ENCODE measurements around the gene SMG6. TPM values are rescaled to one million over a fixed set of nuclear protein-coding genes. Genes with fewer than 3 reads are reported as not detected.

The SMG6 gene
- total and polyA plus RNA-seq, 3 experiments from 2014 or later: 11.2 to 54.1 (median 53.3) TPM

- Mint-ChIP-seq H3K4me3 (peak overlapping the region in 6 of 7 donors; percentile 67 to 89 (median 78)), H3K9me3 (no peaks in the 10 kb centered on the region), H3K4me1 (peaks cover 11 to 27% (median 15%) of the 10 kb centered on the region in 3 donors), H3K36me3 (peaks cover 0 to 63% (median 9%) of the 10 kb centered on the region in 3 donors), H3K27ac (peak overlapping the region in 7 of 8 donors; percentile 71 to 98 (median 85)), H3K27me3 (peaks cover 0 to 4% of the 10 kb centered on the region in 2 donors)
- peaks cover 24% of the 10 kb centered on the region for H3K36me3 ChIP-seq (ENCODE audit: insufficient read depth, low read length)
- no peak overlapping the region for H3K27ac ChIP-seq (ENCODE audit: low read depth, low read length)
- no peak for DNase-seq
- no peaks in the 10 kb centered on the region for H3K27me3 ChIP-seq (ENCODE audit: insufficient read depth, low read length, poor library complexity, severe bottlenecking)
- POLR2A ChIA-PET: interaction anchor here (1.1 kb wide), 1 partner anchor 10 kb away, joined by 3 read pairs; the partner anchor contains the start of gene DPH1
- no peaks in the 10 kb centered on the region for H3K9me3 ChIP-seq (ENCODE audit: low read length)
- CTCF ChIA-PET: interaction anchor here (1.3 to 1.8 kb wide), 3 partner anchors 9 to 14 kb away, joined by 4 to 7 read pairs (median 7); partner anchors contain the start of gene HIC1
- H3K4me1 ChIP-seq (ENCODE audit: insufficient read depth, low read length): peaks cover 20% of the 10 kb centered on the region
- H3K4me3 ChIP-seq (ENCODE audit: low read length): no peak overlapping the region
Measured at GRCh38 chr17:2040219-2040827, 263.3 kb downstream of the SMG6 start.

DNA sequence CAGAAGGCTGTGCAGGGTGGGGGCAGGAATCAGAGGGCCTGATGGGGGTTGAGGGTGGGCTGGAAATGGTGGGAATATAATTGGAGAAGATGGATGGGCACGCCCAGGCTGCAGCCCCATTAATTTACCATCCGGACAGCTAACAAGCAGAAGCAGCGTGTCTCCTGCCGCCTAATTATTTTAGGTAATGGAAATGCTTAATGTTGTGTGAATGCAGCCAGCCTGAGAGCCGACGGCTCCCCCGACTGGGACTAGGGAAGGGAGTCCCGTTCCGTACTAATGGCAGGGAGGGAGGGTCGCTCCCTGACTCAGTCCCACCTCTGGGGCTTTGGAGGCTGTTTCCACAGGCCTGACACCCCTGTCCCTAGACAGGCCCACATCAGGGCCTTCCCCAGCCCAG is 266.4 kb downstream of the SMG6 start:
- Histone ChIP-seq H3K4me1 (ENCODE audit: insufficient read depth, low read length) (peaks cover 9% of the 10 kb centered on the region), H3K9me3 (ENCODE audit: low read length) (no peaks in the 10 kb centered on the region), H3K27me3 (ENCODE audit: insufficient read depth, low read length, poor library complexity, severe bottlenecking) (no peaks in the 10 kb centered on the region), H3K4me3 (ENCODE audit: low read length) (no peak overlapping the region), H3K36me3 (ENCODE audit: insufficient read depth, low read length) (peaks cover 15% of the 10 kb centered on the region), H3K27ac (ENCODE audit: low read depth, low read length) (no peak overlapping the region)
- H3K27ac Mint-ChIP-seq: no peak overlapping the region
- peaks cover 0 to 4% of the 10 kb centered on the region in 2 donors for H3K27me3 Mint-ChIP-seq
- no peak for DNase-seq
- ChIA-PET CTCF (interaction anchor here (0.7 to 1.3 kb wide), 2 partner anchors 18 kb away, joined by 3 read pairs; partner anchors contain the start of gene HIC1), POLR2A (no interaction called here)
- H3K4me3 Mint-ChIP-seq: no peak overlapping the region
- H3K36me3 Mint-ChIP-seq: peaks cover 0 to 59% (median 6%) of the 10 kb centered on the region in 3 donors
- H3K4me1 Mint-ChIP-seq: peaks cover 12 to 24% (median 12%) of the 10 kb centered on the region in 3 donors
- no peaks in the 10 kb centered on the region for H3K9me3 Mint-ChIP-seq

GRCh38 chr17:2035541-2036488 is 267.8 kb downstream of the SMG6 start:
- Histone ChIP-seq H3K36me3 (ENCODE audit: insufficient read depth, low read length) (peaks cover 15% of the 10 kb centered on the region), H3K27ac (ENCODE audit: low read depth, low read length) (no peak overlapping the region), H3K9me3 (ENCODE audit: low read length) (no peaks in the 10 kb centered on the region), H3K4me3 (ENCODE audit: low read length) (no peak overlapping the region), H3K27me3 (ENCODE audit: insufficient read depth, low read length, poor library complexity, severe bottlenecking) (no peaks in the 10 kb centered on the region), H3K4me1 (ENCODE audit: insufficient read depth, low read length) (peaks cover 17% of the 10 kb centered on the region)
- no peak overlapping the region for H3K27ac Mint-ChIP-seq
- peaks cover 0 to 4% of the 10 kb centered on the region in 2 donors for H3K27me3 Mint-ChIP-seq
- CTCF ChIA-PET: interaction anchor here (0.6 kb wide), 1 partner anchor 466 kb away, joined by 3 read pairs; no protein-coding TSS in a partner anchor
- H3K4me3 Mint-ChIP-seq: peak overlapping the region in 1 of 7 donors; percentile 54
- H3K4me1 Mint-ChIP-seq: peaks cover 17 to 25% (median 19%) of the 10 kb centered on the region in 3 donors
- peaks cover 0 to 59% (median 6%) of the 10 kb centered on the region in 3 donors for H3K36me3 Mint-ChIP-seq
- DNase-seq: no peak
- no peaks in the 10 kb centered on the region for H3K9me3 Mint-ChIP-seq
- POLR2A ChIA-PET: no interaction called here

DNA sequence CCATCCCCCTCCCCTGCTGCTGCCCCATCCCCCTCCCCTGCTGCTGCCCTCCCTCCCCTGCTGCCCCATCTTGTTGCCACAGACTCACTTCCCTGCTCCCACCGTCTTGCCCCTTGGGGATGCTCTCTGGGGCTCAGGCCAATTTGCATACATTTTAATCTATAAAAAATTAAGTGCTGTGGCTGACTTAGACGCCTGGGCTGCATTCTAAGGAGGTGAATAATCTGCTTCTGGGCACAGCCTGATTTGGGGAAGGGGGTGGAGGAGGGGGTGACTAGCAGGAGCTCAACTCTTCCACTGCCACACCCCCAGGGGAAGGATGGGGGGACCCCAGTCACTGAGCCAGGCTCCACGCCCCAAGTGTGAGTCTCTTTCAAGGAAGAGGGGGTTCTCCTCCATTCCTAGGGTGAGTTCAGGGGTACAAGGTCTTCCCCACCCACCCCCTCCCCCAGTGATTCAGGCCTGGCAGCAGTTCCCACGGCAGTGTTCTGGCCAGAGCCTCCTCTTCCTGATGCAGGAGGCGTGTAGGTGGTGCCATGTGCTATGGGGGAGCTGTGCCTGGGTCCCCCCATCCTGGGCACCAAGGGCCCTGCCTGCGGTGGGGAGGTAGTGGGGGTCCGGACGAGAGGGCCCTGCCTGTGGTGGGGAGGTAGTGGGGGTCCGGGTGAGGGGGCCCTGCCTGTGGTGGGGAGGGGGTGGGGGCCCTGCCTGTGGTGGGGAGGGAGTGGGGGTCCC is 268.6 kb downstream of the SMG6 start:
- H3K4me1 Mint-ChIP-seq: peaks cover 20 to 29% (median 27%) of the 10 kb centered on the region in 3 donors

GRCh38 chr17:2034157-2034556 is 269.4 kb downstream of the SMG6 start:
- H3K4me3 Mint-ChIP-seq: no peak overlapping the region
- H3K36me3 Mint-ChIP-seq: peaks cover 0 to 57% (median 4%) of the 10 kb centered on the region in 3 donors
- Histone ChIP-seq H3K4me3 (ENCODE audit: low read length) (no peak overlapping the region), H3K27me3 (ENCODE audit: insufficient read depth, low read length, poor library complexity, severe bottlenecking) (no peaks in the 10 kb centered on the region), H3K27ac (ENCODE audit: low read depth, low read length) (no peak overlapping the region), H3K36me3 (ENCODE audit: insufficient read depth, low read length) (peaks cover 15% of the 10 kb centered on the region), H3K9me3 (ENCODE audit: low read length) (no peaks in the 10 kb centered on the region), H3K4me1 (ENCODE audit: insufficient read depth, low read length) (peaks cover 27% of the 10 kb centered on the region)
- no peak overlapping the region for H3K27ac Mint-ChIP-seq
- DNase-seq: no peak
- H3K4me1 Mint-ChIP-seq: peaks cover 20 to 33% (median 27%) of the 10 kb centered on the region in 3 donors
- ChIA-PET POLR2A (no interaction called here), CTCF (no interaction called here)
- no peaks in the 10 kb centered on the region for H3K27me3 Mint-ChIP-seq
- no peaks in the 10 kb centered on the region for H3K9me3 Mint-ChIP-seq

More for the DNA sequence above, 268.6 kb downstream of the SMG6 start:
- POLR2A ChIA-PET: no interaction called here
- Histone ChIP-seq H3K27me3 (ENCODE audit: insufficient read depth, low read length, poor library complexity, severe bottlenecking) (no peaks in the 10 kb centered on the region), H3K36me3 (ENCODE audit: insufficient read depth, low read length) (peaks cover 15% of the 10 kb centered on the region), H3K9me3 (ENCODE audit: low read length) (no peaks in the 10 kb centered on the region), H3K4me3 (ENCODE audit: low read length) (no peak overlapping the region), H3K27ac (ENCODE audit: low read depth, low read length) (no peak overlapping the region), H3K4me1 (ENCODE audit: insufficient read depth, low read length) (peaks cover 22% of the 10 kb centered on the region)
- Mint-ChIP-seq H3K4me3 (no peak overlapping the region), H3K9me3 (no peaks in the 10 kb centered on the region), H3K27ac (no peak overlapping the region), H3K27me3 (no peaks in the 10 kb centered on the region), H3K36me3 (peaks cover 0 to 61% (median 6%) of the 10 kb centered on the region in 3 donors)
- no peak for DNase-seq
- CTCF ChIA-PET: no interaction called here

DNA sequence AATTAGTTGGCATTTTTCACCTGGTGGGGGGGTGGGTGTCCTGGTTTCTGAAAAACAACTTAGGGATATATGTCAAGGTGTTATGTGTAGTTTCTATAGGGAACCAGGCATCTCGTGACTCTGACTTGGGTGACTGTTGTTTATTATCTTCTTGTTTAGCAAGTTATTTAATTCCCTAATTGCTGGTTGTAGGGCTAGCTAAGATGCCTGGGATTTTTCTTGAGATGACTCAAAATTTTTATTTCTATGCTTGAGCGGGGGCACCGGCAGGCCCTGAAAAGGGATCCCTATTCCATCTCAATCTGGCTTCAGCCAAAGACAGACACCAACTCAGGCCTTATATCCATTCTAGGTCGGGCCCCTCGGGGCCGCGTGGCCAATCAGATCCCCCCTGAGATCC is 270.4 kb downstream of the SMG6 start:
- no peaks in the 10 kb centered on the region for H3K27me3 ChIP-seq (ENCODE audit: insufficient read depth, low read length, poor library complexity, severe bottlenecking)
- H3K4me1 ChIP-seq (ENCODE audit: insufficient read depth, low read length): peaks cover 27% of the 10 kb centered on the region
- H3K4me3 Mint-ChIP-seq: peak overlapping the region in 2 of 7 donors; percentile 19 to 87
- no peak overlapping the region for H3K4me3 ChIP-seq (ENCODE audit: low read length)
- ChIA-PET POLR2A (interaction anchor here (0.7 kb wide), 1 partner anchor 182 kb away, joined by 3 read pairs; no protein-coding TSS in a partner anchor), CTCF (interaction anchor here (0.8 kb wide), 1 partner anchor 312 kb away, joined by 4 read pairs; no protein-coding TSS in a partner anchor)
- no peak overlapping the region for H3K27ac ChIP-seq (ENCODE audit: low read depth, low read length)
- H3K36me3 ChIP-seq (ENCODE audit: insufficient read depth, low read length): peaks cover 15% of the 10 kb centered on the region
- peaks cover 20 to 33% (median 27%) of the 10 kb centered on the region in 3 donors for H3K4me1 Mint-ChIP-seq
- no peak for DNase-seq
- no peaks in the 10 kb centered on the region for H3K9me3 Mint-ChIP-seq
- H3K27ac Mint-ChIP-seq: no peak overlapping the region
- peaks cover 0 to 4% of the 10 kb centered on the region in 2 donors for H3K27me3 Mint-ChIP-seq
- H3K36me3 Mint-ChIP-seq: peaks cover 0 to 51% (median 4%) of the 10 kb centered on the region in 3 donors
- no peaks in the 10 kb centered on the region for H3K9me3 ChIP-seq (ENCODE audit: low read length)

GRCh38 chr17:2030779-2031163 is 272.8 kb downstream of the SMG6 start:
- Histone ChIP-seq H3K4me1 (ENCODE audit: insufficient read depth, low read length) (peaks cover 32% of the 10 kb centered on the region), H3K4me3 (ENCODE audit: low read length) (peak overlapping the region; percentile 99), H3K9me3 (ENCODE audit: low read length) (no peaks in the 10 kb centered on the region), H3K27ac (ENCODE audit: low read depth, low read length) (peak overlapping the region; percentile 82), H3K27me3 (ENCODE audit: insufficient read depth, low read length, poor library complexity, severe bottlenecking) (peaks cover 5% of the 10 kb centered on the region), H3K36me3 (ENCODE audit: insufficient read depth, low read length) (no peaks in the 10 kb centered on the region)
- Mint-ChIP-seq H3K27ac (peak overlapping the region; percentile 83 to 96 (median 86)), H3K4me1 (peaks cover 25 to 39% (median 33%) of the 10 kb centered on the region in 3 donors), H3K27me3 (peaks cover 11 to 17% of the 10 kb centered on the region in 2 donors), H3K36me3 (peaks cover 0 to 28% (median 2%) of the 10 kb centered on the region in 3 donors), H3K4me3 (peak overlapping the region; percentile 90 to 98 (median 96)), H3K9me3 (no peaks in the 10 kb centered on the region)
- DNase-seq: peak in 2 of 5 donors; percentile 31 to 73
- ChIA-PET POLR2A (interaction anchor here (0.6 to 1.1 kb wide), 3 partner anchors 10 to 163 kb away, joined by 3 to 4 read pairs (median 3); partner anchors contain the start of gene OVCA2), CTCF (interaction anchor here (1.3 to 1.5 kb wide), 3 partner anchors 10 to 127 kb away, joined by 3 to 7 read pairs (median 4); partner anchors contain the start of gene HIC1)

Measured in CD8-positive, alpha-beta memory T cell (primary cell).